NOMO-1 treated with dmso at 0.1 percent for 144 hours (cell line): ENCODE results near the gene PCDHB10.
"Not testable (repeated sequence)": the region's sequence is repeated elsewhere in the genome, so short reads cannot be mapped to it uniquely, and the experiment has no call there.

Experiments
- DNase-seq: peaks from one replicate; lab custom pipeline; 2025; ENCODE audit not compliant: unreplicated experiment; lab: John Stamatoyannopoulos, UW

Gene PCDHB10

GRCh38 chr5:141186897-141187512 is 5.1 kb upstream of the PCDHB10 start, which contains the start of gene PCDHB9:
Gene PCDHB9, plus strand, starts transcription at chr5:141187161. Its CDS starts 158 bp downstream, at chr5:141187319.
- DNase-seq, result no peak

- not testable (repeated sequence) for DNase-seq
Observed at GRCh38 chr5:141188682-141189081, 3.5 kb upstream of the PCDHB10 start.

DNA sequence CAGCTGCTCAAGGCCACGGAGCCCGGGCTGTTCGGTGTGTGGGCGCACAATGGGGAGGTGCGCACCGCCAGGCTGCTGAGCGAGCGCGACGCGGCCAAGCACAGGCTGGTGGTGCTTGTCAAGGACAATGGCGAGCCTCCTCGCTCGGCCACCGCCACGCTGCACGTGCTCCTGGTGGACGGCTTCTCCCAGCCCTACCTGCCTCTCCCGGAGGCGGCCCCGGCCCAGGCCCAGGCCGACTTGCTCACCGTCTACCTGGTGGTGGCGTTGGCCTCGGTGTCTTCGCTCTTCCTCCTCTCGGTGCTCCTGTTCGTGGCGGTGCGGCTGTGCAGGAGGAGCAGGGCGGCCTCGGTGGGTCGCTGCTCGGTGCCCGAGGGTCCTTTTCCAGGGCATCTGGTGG is 3.0 kb upstream of the PCDHB10 start:
- not testable (repeated sequence) for DNase-seq

- DNase-seq, result not testable (repeated sequence)
Observed at GRCh38 chr5:141194332-141194731, 2.2 kb downstream of the PCDHB10 start.

- no peak for DNase-seq
Observed at GRCh38 chr5:141196363-141196762, 4.2 kb downstream of the PCDHB10 start.

DNA sequence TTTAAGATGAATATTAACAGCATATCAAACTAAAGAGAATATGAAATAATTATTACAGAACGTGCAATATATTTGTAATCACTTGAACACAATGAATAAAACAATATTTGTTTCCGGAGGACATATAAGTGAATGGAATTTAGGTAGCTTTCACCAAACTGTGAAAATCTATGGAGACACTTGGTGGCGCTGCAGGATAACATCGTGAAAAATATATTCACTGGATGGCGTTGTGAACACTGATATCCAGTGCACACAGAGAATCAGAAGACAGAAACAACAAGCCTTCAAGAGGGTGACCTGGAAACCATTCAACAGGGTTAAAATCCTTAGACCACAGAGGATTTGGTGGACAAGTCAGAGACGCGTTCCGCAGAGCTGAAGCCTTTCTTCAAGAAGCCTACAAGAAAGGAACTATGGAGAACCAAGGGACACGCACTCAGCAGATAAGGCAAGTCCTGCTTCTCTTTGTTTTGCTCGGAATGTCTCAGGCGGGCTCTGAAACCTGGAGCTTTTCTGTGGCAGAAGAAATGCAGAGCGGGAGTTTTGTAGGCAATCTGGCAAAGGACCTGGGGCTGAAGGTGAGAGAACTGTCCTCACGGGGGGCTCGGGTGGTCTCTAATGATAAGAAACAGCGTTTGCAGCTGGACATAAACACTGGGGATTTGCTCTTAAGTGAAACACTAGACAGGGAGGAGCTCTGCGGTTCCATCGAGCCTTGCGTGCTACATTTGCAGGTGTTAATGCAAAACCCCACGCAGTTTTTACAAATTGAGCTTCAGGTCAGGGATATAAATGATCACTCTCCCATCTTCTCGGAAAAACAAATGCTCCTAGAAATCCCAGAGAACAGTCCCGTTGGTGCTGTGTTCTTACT is 7.4 kb downstream of the PCDHB10 start, which contains the start of gene PCDHB11:
Gene PCDHB11, plus strand, starts transcription at position 269 of the 877 bp plus-strand sequence. Its CDS starts 148 bp downstream, at position 417.
- DNase-seq, result no peak

- not testable (repeated sequence) for DNase-seq
Observed at GRCh38 chr5:141201126-141201525, 9.0 kb downstream of the PCDHB10 start.

DNA sequence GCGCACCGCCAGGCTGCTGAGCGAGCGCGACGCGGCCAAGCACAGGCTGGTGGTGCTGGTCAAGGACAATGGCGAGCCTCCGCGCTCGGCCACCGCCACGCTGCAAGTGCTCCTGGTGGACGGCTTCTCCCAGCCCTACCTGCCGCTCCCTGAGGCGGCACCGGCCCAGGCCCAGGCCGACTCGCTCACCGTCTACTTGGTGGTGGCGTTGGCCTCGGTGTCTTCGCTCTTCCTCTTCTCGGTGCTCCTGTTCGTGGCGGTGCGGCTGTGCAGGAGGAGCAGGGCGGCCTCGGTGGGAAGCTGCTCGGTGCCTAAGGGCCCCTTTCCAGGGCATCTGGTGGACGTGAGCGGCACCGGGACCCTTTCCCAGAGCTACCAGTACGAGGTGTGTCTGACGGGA is 9.5 kb downstream of the PCDHB10 start:
- not testable (repeated sequence) for DNase-seq

GRCh38 chr5:141208478-141208877 is 16.3 kb downstream of the PCDHB10 start, which contains the start of gene PCDHB12:
Gene PCDHB12, plus strand, starts transcription at chr5:141208719. Its CDS starts 189 bp downstream, at chr5:141208908.
- DNase-seq, result no peak

DNA sequence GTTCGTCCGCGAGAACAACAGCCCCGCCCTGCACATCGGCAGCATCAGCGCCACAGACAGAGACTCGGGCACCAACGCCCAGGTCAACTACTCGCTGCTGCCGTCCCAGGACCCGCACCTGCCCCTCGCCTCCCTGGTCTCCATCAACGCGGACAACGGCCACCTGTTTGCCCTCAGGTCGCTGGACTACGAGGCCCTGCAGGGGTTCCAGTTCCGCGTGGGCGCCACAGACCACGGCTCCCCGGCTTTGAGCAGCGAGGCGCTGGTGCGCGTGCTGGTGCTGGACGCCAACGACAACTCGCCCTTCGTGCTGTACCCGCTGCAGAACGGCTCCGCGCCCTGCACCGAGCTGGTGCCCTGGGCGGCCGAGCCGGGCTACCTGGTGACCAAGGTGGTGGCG is 18.1 kb downstream of the PCDHB10 start:
- DNase-seq, result not testable (repeated sequence)

DNA sequence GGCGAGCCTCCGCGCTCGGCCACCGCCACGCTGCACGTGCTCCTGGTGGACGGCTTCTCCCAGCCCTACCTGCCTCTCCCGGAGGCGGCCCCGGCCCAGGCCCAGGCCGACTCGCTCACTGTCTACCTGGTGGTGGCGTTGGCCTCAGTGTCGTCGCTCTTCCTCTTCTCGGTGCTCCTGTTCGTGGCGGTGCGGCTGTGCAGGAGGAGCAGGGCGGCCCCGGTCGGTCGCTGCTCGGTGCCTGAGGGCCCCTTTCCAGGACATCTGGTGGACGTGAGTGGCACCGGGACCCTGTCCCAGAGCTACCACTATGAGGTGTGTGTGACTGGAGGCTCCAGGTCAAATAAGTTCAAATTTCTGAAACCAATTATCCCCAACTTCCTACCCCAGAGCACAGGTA is 18.7 kb downstream of the PCDHB10 start:
- not testable (repeated sequence) for DNase-seq

DNA sequence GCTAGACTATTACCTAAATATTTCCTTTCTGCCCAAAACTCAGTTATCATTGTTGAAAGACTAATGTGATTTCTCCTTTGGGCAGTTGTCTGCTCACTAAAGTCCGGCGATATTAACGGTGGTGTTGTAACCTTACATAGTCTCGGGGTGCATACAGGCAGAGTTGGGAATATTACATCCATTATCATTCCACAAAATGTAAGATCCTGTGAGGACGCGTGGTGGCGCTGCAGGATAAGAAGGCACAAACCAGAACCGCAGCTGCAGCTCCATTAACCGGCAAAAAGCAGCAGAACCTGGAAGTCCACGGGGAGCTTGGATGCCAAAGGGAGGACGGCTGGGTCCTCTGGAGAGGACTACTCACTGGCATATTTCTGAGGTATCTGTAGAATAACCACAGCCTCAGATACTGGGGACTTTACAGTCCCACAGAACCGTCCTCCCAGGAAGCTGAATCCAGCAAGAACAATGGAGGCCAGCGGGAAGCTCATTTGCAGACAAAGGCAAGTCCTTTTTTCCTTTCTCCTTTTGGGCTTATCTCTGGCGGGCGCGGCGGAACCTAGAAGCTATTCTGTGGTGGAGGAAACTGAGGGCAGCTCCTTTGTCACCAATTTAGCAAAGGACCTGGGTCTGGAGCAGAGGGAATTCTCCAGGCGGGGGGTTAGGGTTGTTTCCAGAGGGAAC is 21.6 kb downstream of the PCDHB10 start, which contains the start of gene PCDHB13:
Gene PCDHB13, plus strand, starts transcription at position 264 of the 684 bp plus-strand sequence. Its CDS starts 205 bp downstream, at position 469.
- DNase-seq, result not testable (repeated sequence)

GRCh38 chr5:141214583-141214982 is 22.4 kb downstream of the PCDHB10 start:
- not testable (repeated sequence) for DNase-seq

- not testable (repeated sequence) for DNase-seq
Observed at GRCh38 chr5:141215504-141215903, 23.4 kb downstream of the PCDHB10 start.

GRCh38 chr5:141216035-141216434 is 23.9 kb downstream of the PCDHB10 start:
- not testable (repeated sequence) for DNase-seq

DNA sequence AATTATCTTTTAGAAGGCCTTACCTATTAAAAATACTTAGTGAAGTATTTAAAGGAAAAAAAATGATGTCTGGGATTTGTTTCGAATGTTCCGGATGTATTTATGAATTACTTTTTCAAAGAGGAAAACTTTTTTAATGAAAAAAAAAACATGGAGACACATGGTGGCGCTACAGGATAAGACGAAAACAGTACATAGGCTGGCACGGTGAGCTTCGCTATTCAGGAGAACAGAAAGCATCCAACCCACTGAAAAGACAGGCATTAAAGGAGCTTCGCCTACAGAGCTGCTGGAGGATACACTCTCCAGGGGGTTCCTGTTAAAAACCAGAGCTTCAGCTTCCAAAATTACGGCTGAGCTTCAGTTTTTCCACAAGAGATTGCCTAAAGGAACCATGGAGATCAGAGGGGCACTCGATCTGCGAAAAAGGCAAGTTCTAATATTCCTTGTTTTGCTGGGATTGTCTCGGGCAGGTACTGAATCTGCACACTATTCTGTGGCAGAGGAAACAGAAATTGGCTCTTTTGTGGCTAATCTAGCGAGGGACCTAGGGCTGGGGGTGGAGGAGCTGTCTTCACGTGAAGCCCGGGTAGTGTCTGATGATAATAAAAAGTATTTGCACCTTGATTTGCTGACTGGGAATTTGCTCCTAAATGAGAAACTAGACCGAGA is 31.1 kb downstream of the PCDHB10 start, which contains the start of gene PCDHB14:
Gene PCDHB14, plus strand, starts transcription at position 232 of the 672 bp plus-strand sequence. Its CDS starts 163 bp downstream, at position 395.
- peak; percentile 16 for DNase-seq

DNA sequence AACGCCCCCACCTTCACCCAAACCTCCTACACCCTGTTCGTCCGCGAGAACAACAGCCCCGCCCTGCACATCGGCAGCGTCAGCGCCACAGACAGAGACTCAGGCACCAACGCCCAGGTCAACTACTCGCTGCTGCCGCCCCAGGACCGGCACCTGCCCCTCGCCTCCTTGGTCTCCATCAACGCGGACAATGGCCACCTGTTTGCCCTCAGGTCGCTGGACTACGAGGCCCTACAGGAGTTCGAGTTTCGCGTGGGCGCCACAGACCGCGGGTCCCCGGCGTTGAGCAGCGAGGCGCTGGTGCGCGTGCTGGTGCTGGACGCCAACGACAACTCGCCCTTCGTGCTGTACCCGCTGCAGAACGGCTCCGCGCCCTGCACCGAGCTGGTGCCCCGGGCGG is 32.7 kb downstream of the PCDHB10 start:
- DNase-seq, result not testable (repeated sequence)

DNA sequence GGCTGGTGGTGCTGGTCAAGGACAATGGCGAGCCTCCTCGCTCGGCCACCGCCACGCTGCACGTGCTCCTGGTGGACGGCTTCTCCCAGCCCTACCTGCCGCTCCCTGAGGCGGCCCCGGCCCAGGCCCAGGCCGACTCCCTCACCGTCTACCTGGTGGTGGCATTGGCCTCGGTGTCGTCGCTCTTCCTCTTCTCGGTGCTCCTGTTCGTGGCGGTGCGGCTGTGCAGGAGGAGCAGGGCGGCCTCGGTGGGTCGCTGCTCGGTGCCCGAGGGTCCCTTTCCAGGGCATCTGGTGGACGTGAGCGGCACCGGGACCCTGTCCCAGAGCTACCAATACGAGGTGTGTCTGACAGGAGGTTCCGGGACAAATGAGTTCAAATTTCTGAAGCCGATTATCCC is 33.3 kb downstream of the PCDHB10 start:
- DNase-seq, result not testable (repeated sequence)

DNA sequence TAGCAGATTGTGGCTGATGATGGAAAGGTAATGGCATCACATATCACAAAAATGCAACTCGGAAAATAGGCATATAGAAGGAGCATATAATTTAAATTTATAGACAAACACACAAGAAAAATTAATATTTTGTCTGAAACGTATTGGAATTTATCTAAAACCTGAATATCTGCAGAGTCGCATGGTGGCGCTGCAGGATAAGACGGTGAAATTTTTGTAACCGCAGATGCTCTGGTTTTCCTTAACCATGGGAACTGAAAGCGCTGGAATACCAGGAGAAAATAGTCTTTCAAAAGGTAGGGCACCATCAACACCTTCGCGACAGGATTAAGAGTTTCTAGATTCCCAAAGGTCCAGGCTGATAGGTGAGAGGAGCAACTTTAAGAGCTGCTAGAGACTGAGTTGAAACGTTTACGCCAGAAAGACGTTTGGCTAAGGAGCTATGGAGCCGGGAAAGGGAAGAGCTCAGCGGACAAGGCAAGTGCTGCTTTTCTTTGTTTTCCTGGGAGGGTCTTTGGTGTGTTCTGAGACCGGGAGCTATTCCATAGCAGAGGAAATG is 42.0 kb downstream of the PCDHB10 start:
- DNase-seq, result no peak

- DNase-seq, result not testable (repeated sequence)
Observed at GRCh38 chr5:141235922-141236321, 43.8 kb downstream of the PCDHB10 start.
